Prostate gland (tissue), 2 donors: ENCODE measurements around the gene MAN2A2.

Source experiments
- POLR2A ChIP-seq: fragments of 450-650 bp; IDR thresholded peaks from one replicate; pipeline ENCODE4 v1.6.1; 2016; ENCODE audit warnings: antibody characterized with exemption, mild to moderate bottlenecking
- TF ChIP-seq, protein P1 (sequence below), 4 experiments: fragments of 200-600 bp in 2 of 4; fragments of 450-650 bp in 2 of 4; sonication (generic) in 2 of 4; IDR thresholded peaks; 1 replicate in 3 of 4; 2 replicates in 1 of 4; pipeline ENCODE4 v1.5.1; 2016 to 2019; ENCODE audit warnings: antibody characterized with exemption in 4 of 4, mild to moderate bottlenecking in 2 of 4, moderate library complexity in 2 of 4

DNA sequence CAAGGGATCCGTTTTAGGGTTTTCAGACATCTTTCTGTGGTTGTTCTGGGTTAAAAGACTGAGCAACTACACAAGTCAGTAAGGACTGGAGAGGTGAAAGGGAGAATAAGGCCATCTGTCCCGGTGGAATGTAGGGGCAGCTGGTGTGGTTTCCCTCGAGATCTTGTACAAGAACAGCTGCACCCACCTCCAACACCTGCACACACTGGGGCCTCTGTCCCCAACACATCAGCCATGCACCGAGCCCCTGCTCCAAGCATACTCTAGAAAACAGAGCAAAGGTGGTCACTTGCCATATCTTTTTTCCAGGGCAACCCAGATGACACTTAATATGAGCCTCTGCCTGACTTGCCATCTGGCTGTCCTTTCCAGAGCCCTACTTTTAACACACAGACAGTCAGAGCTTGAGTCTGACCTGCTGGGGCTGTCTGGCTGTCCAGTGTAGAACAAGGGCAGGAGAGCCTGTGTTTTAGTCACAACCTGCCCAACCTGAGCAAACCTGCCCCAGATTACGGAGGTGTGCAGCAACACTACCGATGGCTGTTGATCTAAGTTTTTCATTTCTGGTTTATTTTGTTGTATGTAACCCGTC lies 12.2 kb downstream of the MAN2A2 start:
- no peak for TF ChIP-seq POLR2A
- TF ChIP-seq, protein P1, sequence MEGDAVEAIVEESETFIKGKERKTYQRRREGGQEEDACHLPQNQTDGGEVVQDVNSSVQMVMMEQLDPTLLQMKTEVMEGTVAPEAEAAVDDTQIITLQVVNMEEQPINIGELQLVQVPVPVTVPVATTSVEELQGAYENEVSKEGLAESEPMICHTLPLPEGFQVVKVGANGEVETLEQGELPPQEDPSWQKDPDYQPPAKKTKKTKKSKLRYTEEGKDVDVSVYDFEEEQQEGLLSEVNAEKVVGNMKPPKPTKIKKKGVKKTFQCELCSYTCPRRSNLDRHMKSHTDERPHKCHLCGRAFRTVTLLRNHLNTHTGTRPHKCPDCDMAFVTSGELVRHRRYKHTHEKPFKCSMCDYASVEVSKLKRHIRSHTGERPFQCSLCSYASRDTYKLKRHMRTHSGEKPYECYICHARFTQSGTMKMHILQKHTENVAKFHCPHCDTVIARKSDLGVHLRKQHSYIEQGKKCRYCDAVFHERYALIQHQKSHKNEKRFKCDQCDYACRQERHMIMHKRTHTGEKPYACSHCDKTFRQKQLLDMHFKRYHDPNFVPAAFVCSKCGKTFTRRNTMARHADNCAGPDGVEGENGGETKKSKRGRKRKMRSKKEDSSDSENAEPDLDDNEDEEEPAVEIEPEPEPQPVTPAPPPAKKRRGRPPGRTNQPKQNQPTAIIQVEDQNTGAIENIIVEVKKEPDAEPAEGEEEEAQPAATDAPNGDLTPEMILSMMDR (IDR thresholded peaks at IDR 0.05) = no peak
